Glomerular visceral epithelial cell (primary cell): Measurements from ENCODE around the gene FAM222A.
A peak's percentile ranks its signal among the peaks of the same experiment; 100 is the strongest.

Experiments
- DNase-seq: peaks from one replicate; pipeline ENCODE4 v3.0.0-alpha.2; 2016; ENCODE audit errors: extremely low spot score

Gene FAM222A

DNA sequence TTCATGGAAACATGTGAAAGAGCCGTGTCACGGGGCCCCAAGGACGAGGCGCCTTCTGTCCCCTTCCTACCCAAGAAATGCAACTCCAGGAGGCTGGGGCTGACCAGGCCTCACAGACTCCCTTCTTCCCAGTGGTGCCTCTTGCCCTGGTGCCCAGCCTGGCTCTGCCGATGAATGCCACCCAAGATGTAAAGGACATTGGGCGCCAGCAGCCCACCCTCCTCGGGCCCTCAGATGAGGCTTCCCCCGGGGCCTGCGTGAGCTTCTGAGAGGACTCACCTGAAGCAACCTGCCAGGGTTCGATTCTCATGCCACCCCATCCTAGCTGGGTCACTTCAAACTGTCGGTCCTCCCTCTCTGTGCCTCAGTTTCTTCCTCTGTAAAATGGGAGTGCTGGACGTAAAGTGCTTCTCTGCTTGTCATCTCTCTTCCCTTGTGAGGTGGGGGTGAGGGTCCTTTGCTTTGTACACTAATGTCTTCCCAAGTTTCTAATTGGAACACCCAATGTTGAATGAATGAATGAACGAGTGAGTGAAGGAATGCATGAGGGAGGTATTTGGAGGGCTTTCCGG lies 10.8 kb downstream of the FAM222A start:
- no peak for DNase-seq

- DNase-seq = no peak
Measured at GRCh38 chr12:109725321-109726105, 11.9 kb downstream of the FAM222A start.

GRCh38 chr12:109726106-109726497 lies 12.5 kb downstream of the FAM222A start:
- DNase-seq = no peak

- no peak for DNase-seq
Measured at GRCh38 chr12:109726511-109727038, 12.9 kb downstream of the FAM222A start.

DNA sequence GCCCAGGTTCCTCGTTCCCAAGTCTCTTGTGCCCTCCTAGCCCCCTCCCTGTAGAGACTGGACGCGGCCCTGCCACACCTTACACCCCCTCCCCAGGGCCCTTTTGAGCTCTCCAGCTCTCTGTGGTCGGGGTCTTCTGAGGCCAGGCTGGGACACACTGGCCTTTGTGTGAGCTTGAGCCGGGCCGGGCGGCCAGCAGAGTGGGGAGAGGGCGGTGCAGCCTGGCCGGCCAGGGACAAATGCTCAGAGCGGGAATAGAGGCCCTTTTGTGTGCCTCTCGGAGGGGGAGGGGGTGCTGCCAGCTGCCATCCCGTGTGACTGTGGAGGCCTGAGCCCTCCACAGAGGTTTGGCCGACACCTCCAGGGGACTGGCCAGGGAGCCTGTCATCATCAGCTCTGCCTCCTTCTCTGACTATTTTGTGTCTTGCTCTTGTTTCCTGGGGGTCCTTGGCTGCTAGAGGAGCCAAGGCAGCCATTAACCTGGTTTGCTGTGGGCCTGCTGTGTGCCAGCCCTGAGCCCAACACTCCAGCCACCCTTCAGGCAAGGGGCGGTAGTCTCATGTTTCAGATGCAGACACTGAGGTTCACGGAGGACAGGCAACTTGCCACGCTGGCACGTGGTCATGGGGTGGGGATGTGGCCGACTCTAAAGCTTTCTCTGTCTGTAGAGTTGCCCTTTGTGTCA lies 13.6 kb downstream of the FAM222A start:
- DNase-seq = no peak

GRCh38 chr12:109727746-109728726 lies 14.4 kb downstream of the FAM222A start:
- no peak for DNase-seq

GRCh38 chr12:109728921-109729320 lies 15.3 kb downstream of the FAM222A start:
- no peak for DNase-seq

DNA sequence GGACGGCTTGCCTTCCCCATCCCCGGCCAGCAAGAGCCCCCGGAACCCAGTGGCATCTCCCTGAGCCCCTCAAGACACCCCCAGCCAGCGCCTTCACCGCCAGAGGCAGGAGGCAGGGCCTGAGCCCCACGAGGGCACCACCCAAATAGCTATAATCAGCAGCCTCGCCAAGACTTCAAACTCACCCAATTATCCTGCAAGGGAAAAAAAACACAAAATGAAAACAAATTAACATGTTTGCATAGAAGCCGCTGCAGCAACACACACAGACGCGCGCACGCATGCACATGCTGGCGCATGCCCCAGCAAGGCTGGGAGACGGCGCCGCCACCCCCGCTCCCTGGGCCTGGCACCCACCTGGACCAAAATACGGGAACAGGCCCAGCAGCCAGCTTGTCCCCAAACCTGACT lies 15.8 kb downstream of the FAM222A start:
- no peak for DNase-seq

DNA sequence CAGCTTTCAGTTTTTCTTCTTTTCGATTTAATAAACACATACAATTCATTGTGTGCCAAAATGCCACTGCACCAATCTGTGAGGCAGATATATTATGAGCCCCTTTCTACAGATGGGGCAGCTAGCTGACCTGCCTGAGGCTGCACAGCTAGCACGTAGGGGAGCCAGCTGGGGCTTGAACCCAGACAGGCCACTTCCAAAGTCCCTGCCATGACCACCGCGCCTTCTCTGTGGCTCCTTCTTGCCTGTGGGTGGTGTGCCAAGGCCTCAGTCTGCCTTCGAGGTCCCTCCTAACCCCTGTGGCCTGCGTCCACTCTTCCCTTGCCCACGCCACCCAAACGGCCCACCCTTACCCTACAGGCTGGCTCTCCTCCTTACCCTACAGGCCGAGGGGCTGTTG lies 16.2 kb downstream of the FAM222A start:
- DNase-seq = no peak

DNA sequence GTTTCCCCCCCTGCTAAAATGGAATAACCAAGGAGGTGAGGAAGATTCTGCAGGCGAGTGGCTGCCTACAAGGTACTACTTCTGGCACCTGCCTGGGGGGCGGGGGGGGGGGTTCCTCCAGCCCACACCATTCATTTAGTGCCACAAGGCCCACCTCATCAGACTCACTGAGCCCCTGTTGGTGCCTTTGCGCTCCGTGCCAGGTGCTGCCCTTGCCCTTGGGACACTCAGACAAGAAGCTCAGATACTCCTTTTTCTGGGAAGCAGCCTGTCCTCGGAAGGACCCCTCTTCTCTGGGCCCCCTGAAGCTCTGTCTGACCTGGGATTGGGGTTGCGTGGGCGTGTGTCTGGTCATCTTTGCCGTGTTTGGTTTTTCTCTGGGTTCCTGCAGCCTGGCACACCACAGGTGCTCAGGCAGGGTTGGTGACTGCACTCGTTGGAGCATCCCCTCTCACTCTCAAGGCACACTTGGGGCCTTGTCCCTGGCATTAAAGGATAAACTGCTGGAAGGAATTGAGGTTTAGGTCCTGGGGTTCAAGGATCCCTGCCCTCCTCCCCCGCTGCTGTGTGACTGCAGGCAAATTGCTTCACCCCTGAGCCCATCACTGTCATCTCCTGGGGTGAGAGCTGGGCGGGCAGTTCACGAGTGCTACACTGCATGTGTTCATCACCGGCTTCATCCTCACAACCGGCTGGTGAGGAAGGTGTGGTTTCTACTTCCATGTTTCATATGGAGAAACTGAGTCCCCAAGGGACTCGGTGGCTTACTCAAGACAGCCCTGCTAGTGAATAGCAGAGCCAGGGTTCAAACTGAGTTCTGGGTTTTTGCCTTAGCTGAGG lies 16.9 kb downstream of the FAM222A start:
- DNase-seq = no peak

DNA sequence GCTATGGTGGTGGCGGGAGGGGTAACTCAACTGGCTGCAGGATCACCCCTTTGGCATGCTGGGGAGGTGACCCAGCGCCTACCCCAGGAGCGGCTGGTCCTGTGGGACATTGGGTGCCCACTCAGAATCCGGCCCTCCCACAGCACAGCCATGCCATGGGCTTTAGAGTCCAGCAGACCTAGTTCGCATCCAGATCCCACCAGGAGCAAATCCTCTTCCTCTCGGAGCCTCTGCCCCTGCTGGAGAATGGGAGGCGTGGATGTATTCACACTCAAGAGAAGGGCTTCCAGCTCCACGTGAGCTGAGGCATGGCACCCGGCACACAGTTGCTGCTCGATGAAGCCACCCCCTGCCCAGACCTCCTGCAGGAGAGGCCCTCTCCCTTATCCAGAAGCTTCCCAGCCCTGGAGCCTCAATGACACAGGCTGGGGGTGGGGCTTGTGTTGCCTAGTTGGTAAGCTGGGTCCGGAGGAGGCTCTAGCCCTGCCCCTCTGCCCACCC lies 17.7 kb downstream of the FAM222A start:
- no peak for DNase-seq

GRCh38 chr12:109731806-109732205 lies 18.2 kb downstream of the FAM222A start:
- no peak for DNase-seq

- no peak for DNase-seq
Measured at GRCh38 chr12:109732321-109733305, 19.0 kb downstream of the FAM222A start.

DNA sequence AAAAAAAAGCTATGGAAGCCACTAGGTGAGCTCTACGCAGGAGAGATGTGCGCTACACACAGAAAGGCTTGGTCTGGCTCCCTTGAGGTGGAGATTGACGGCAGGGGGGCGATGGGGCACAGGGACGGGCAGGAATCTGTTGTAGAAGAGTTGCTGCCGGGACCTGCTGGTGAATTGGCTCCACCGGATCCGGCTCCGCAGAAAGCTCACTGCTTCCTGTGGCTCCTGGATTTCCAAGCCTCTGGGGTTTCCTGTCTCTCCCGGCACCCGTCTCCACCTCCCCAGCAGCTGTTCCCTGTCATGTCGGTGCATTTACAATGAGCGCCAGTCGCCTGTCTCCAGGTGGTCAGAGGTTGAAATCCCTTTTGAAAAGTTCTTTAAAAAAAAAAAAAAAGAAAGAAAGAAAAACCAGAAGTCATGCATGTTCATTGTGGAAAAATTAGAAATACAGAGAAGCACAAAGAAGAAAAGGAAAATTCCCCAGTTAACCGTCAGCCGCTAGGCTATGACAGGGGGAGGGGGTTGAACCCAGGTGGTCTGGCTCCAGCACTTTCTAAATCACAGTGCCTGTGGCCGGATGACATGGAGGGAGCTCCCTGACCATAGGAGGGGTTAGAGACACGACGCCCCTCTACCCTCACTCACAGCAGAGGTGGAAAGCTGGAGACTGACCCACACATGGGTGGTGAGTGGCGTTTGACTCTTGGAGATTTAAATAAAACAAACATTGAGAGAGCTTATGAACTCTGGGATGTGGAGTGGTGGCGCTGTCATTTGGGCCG lies 20.8 kb downstream of the FAM222A start:
- DNase-seq = no peak

- DNase-seq = no peak
Measured at GRCh38 chr12:109735051-109735521, 21.5 kb downstream of the FAM222A start.

DNA sequence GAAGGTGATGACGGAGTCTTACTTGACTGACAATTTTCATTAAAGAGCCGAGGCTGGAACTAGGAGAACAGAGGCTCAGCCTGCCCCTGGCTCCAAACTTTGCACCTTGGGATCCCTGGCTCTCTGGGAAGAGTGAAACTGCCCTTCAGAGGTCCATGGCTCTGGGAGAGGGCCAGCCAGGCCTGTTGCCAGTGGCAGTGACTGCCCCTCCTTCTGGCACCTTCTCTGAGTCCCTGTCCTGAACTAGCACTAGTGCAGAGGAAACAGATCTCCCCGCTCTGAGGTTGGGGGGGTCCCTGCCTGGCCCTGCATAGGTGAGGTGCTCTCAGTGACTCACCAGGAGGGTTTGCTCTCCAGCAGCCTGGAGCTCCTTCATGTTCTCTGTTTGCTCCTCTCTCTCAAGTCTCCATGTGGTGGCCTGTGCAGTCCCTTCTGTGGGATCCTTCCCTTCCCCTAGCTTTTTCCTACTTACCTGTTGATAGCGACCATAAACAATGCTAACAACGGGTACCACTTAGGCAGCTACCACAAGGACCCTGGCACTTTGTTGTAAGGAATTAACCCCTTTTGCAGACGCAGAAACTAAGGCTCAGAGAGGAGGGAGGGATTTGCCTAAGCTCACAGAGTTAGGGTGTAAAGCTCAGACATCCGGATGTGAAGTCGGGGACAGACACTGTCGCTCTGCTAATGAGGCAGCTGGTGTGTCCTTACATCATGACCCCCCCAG lies 22.4 kb downstream of the FAM222A start:
- DNase-seq = no peak

DNA sequence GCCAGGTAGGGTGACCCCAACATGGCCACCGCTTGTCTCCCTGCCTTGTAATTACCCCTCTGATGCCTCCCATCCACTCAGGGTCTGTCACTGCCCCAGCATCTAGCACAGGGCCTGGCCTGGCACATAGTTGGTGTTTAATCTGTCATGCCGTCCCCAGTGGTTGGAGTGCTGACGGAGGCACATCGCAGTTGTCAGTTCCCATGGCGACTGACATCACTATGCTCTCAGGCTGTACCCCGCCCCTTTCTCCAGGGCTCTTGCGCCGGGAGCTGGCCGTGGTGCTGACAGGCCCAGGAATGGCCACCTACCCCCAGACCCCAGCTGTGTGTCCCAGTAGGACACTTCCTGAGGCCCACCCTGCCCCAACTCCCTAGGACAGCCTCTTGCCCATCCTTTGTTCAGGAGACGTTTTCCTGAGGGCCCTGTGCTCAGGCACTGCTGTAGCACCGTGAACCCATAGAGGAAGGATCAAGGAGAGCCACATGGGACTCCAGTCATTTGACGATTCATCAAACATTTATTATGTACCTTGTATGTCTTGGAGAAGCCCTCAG lies 23.0 kb downstream of the FAM222A start:
- peak; percentile 24 for DNase-seq
